Right ventricle myocardium inferior (tissue), 1 donor: Measurements from ENCODE around the gene FUT3. TPM values are rescaled to one million over a fixed set of nuclear protein-coding genes. Genes with fewer than 3 reads are reported as not detected.

ENCODE experiments used
- ATAC-seq: fragments of 200-7000 bp; cut with Tn5 transposase; one replicate; pipeline ENCODE4 v1.9.1; 2020; ENCODE audit warnings: mild to moderate bottlenecking, moderate library complexity
- DNase-seq: peaks from one replicate; pipeline ENCODE4 v3.0.0; 2021; ENCODE audit errors: missing footprints
- intact Hi-C: fragments of 100-400 bp; cut with DNase I; formaldehyde crosslinking; loops from one replicate; pipeline ENCODE4 v1.11.0; 2022
- total RNA-seq: library from RNA; stranded (reverse); fragmentation: NEBNext Ultra II Directional; extraction: Animal tissue kit (Norgen Biotek cat#: 25700); gene quantifications from one replicate; pipeline ENCODE4 v1.2.1, GENCODE V29; 2021
- donor health status: DM: no; HTN: yes; CAD: no; lungs with severe emphysema.

The FUT3 gene
- total RNA-seq, 1 donor from 2014 or later = not detected

- intact Hi-C loops = no loop called here
Measured at GRCh38 chr19:5793188-5793587, 58.1 kb downstream of the FUT3 start.

More at GRCh38 chr19:5793188-5793587, 58.1 kb downstream of the FUT3 start:
- ATAC-seq = no peak
- no peak for DNase-seq

Other genes with a start within 250 kb of the FUT3 start
- 43.7 TPM for gene SAFB2, start 228.7 kb downstream of the FUT3 start, total RNA-seq
- 59.8 TPM for gene SAFB, start 228.4 kb downstream of the FUT3 start, total RNA-seq
- 172 TPM for gene MICOS13, start 170.9 kb downstream of the FUT3 start, total RNA-seq
- 3.9 TPM for gene HSD11B1L, start 170.4 kb downstream of the FUT3 start, total RNA-seq
- gene RPL36, start 161.2 kb downstream of the FUT3 start, total RNA-seq = 435 TPM
- 98.1 TPM for gene LONP1, start 131.3 kb downstream of the FUT3 start, total RNA-seq
- gene CATSPERD, start 130.8 kb downstream of the FUT3 start, total RNA-seq = not detected
- gene PRR22, start 66.7 kb downstream of the FUT3 start, total RNA-seq = 1.3 TPM
- 11.8 TPM for gene DUS3L, start 60.3 kb downstream of the FUT3 start, total RNA-seq
- gene NRTN, start 46.4 kb downstream of the FUT3 start, total RNA-seq = 27.5 TPM
- gene FUT6, start 11.7 kb downstream of the FUT3 start, total RNA-seq = not detected
- not detected for gene FUT5, start 19.1 kb upstream of the FUT3 start, total RNA-seq
- 571 TPM for gene NDUFA11, start 52.3 kb upstream of the FUT3 start, total RNA-seq
- 1.6 TPM for gene VMAC, start 53.4 kb upstream of the FUT3 start, total RNA-seq
- gene CAPS, start 62.8 kb upstream of the FUT3 start, total RNA-seq = 3.8 TPM
- gene RANBP3, start 126.7 kb upstream of the FUT3 start, total RNA-seq = 65.6 TPM